ENCODE data around the gene ZC3H6.

DNA sequence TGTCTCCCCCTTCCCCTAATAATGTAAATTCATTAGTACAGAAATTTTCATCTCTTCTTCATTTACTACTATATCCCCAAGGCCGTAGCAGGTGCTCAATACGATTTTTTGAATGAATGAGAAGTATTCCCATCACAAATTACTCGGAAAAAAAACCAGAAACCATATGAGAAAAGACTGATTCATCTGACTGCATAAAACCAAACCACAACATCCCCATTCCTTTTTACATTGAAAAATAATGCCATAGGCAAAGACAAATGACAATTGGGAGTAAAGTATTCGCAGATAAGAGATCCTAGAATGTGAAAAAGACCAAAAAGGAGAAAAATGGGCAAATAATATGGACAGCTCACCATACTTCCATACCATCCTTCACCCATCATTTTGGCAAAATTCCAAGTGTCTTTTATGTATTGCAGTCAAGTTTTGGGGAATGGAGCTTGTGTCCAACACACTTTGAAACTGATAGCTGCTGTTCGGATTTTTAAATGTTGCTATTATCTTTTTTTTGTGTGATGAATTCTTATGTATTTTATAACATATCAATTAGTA lies 22.1 kb upstream of the ZC3H6 start:
- no peak for TF ChIP-seq EZH2 (IDR thresholded peaks at IDR 0.05)
- TF ChIP-seq POLR2AphosphoS5 (IDR thresholded peaks at IDR 0.05; ENCODE audit: borderline replicate concordance, low read depth, low read length), result 0 out of 2 replicates have a peak, but pooled peaks have one; percentile 17
- no peak for TF ChIP-seq FOXP2 (optimal IDR thresholded peaks at IDR 0.05; ENCODE audit: control extremely low read depth, extremely low read length, insufficient read depth)
